DND-41 (cell line): Measurements from ENCODE around the gene MFSD8.

Experiments used
- EZH2 ChIP-seq: IDR thresholded peaks from 3 replicates; pipeline ENCODE4 v1.6.1; 2012; ENCODE audit warnings: borderline replicate concordance, low read depth, mild to moderate bottlenecking, moderate library complexity, low read length, inconsistent platforms; ENCODE audit not compliant: severe bottlenecking
- TF ChIP-seq, protein P1 (sequence below): IDR thresholded peaks from 2 replicates; pipeline ENCODE4 v1.5.1; 2012; ENCODE audit warnings: borderline replicate concordance, low read length, moderate library complexity, mild to moderate bottlenecking; ENCODE audit not compliant: poor library complexity, severe bottlenecking; ENCODE audit errors: extremely low read depth

DNA sequence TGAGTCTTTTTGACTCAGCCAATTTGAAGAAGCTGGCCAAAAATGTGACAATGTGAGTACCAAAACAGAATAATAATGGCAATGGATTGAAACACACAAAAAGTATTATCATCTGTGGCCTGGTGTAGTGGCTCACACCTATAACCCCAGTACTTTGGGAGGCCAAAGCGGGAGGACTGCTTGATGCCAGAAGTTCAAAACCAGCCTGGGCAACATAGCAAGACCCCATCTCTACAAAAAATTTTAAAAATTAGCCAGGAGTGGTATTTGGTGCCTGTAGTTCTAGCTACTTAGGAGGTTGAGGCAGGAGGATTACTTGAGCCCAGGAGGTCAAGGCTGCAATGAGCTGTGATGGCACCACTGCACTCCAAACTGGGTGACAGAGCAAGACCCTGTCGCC, 42.7 kb downstream of the MFSD8 start:
- TF ChIP-seq, protein P1, sequence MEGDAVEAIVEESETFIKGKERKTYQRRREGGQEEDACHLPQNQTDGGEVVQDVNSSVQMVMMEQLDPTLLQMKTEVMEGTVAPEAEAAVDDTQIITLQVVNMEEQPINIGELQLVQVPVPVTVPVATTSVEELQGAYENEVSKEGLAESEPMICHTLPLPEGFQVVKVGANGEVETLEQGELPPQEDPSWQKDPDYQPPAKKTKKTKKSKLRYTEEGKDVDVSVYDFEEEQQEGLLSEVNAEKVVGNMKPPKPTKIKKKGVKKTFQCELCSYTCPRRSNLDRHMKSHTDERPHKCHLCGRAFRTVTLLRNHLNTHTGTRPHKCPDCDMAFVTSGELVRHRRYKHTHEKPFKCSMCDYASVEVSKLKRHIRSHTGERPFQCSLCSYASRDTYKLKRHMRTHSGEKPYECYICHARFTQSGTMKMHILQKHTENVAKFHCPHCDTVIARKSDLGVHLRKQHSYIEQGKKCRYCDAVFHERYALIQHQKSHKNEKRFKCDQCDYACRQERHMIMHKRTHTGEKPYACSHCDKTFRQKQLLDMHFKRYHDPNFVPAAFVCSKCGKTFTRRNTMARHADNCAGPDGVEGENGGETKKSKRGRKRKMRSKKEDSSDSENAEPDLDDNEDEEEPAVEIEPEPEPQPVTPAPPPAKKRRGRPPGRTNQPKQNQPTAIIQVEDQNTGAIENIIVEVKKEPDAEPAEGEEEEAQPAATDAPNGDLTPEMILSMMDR: no peak
- no peak for TF ChIP-seq EZH2
